Pancreas (tissue), 10 donors: ENCODE results near the gene DAZ2. TPM values are rescaled to one million over a fixed set of nuclear protein-coding genes. Genes with fewer than 3 reads are reported as not detected.
"Not testable (repeated sequence)": the region's sequence is repeated elsewhere in the genome, so short reads cannot be mapped to it uniquely, and the experiment has no call there.

ENCODE experiments used
- ATAC-seq, 4 donors: fragments of 200-7000 bp; cut with Tn5 transposase; one replicate each; pipeline versions ENCODE4 v1.8.0 to v1.9.1; 2020; ENCODE audit warnings: mild to moderate bottlenecking in 4 of 4, moderate library complexity in 4 of 4
- DNase-seq, 6 donors: peaks; one replicate each; pipeline ENCODE4 v3.0.0-alpha.2; 2020
- FAIRE-seq: peaks from 2 replicates; lab custom pipeline; 2012; peaks lifted over from hg19 to GRCh38; lab: Jason Lieb, UNC
- H3K27ac ChIP-seq, 4 donors: fragments of 200-600 bp; sonication (generic); 1 replicate in 3 of 4; 2 replicates in 1 of 4; pipeline versions ENCODE4 v1.5.0 to v1.8.0; 2020
- H3K27me3 ChIP-seq, 4 donors: fragments of 200-600 bp; one replicate each; pipeline ENCODE4 v1.8.0; 2021
- H3K36me3 ChIP-seq, 3 donors: fragments of 200-600 bp; sonication (generic) in 1 of 3; one replicate each; pipeline versions ENCODE4 v1.5.0 to v1.8.0; 2020 to 2021
- H3K4me1 ChIP-seq, 3 donors: fragments of 200-600 bp; one replicate each; pipeline ENCODE4 v1.8.0; 2021
- H3K4me3 ChIP-seq, 4 donors: fragments of 200-600 bp; sonication (generic) in 2 of 4; one replicate each; pipeline versions ENCODE4 v1.5.0 to v1.8.0; 2020 to 2021
- H3K9me3 ChIP-seq, 4 donors: fragments of 200-600 bp; one replicate each; pipeline ENCODE4 v1.8.0; 2021
- WGBS, 2 donors: extraction: QIAGEN DNeasy Blood & Tissue Kit; methylation state at CpG; one replicate each; pipeline ENCODE4 v1.1.7; 2013; 5-methylcytosine and 5-hydroxymethylcytosine counted together
- intact Hi-C, 3 donors: fragments of 100-400 bp; cut with DNase I; formaldehyde crosslinking; loops; one replicate each; pipeline versions ENCODE4 v1.11.1 to v1.14.2; 2022
- polyA plus RNA-seq, 2 donors: library from polyadenylated mRNA; stranded (reverse); fragments of 200-250 nt; gene quantifications; one replicate each; pipeline ENCODE4 v1.2.3, GENCODE V29; 2013
- total RNA-seq, 6 donors: library from RNA; stranded (reverse); fragmentation: NEBNext Ultra II Directional in 4 of 6; extraction: Animal tissue kit (Norgen Biotek cat#: 25700) in 4 of 6; gene quantifications; one replicate each; pipeline versions ENCODE4 v1.2.1 to v1.2.4, GENCODE V29; 2021 to 2023
- donor health status: healthy with polysubstance abuse.
- donor health status: DM: no; HTN: no; CAD: no; lungs with moderate emphysema.
- donor health status: DM: no; HTN: no; CAD: no.
- donor health status: control.
- donor health status: control.
- donor health status: Bipolar disorder and iron deficiency.
- donor health status: DM: yes; HTN: yes; CAD: no.
- donor health status: DM: no; HTN: no; CAD: no.
- donor health status: DM: no; HTN: no; CAD: no.
- donor health status: DM: yes; HTN: yes; CAD: no.

Gene DAZ2
- total RNA-seq (not detected), polyA plus RNA-seq (not detected)

GRCh38 chrY:23219233-23219632 lies at the start of gene DAZ2:
Gene DAZ2 (plus strand): TSS chrY:23219533. CDS start chrY:23219741, 208 bp downstream.
- H3K27ac ChIP-seq = not testable (repeated sequence)

DNA sequence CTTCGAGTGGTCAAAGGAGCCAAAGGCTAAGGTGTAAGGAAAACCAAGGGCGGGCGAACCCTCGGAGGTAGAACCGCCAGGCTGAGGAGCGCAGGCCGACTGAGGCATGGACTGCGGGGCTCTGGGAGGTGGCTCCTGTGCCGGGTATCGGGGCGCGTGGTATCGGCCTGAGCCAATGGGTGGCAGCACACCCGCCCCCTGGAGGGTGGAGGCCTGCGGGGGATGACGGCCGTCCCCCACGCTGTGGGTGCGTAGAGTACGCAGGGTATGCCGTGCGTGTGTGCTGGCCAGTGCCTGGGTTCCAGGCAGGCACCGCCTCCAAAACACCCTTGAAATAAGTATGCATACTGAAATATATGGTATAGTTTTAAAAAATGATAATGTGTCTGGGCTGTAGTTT lies 20.4 kb upstream of the DAZ2 start, which contains the start of gene DAZ1:
DAZ1 (minus strand) TSS at position 101 of the 400 bp plus-strand sequence. CDS start 208 bp downstream, outside the sequence.
- H3K4me1 ChIP-seq, FAIRE-seq, H3K36me3 ChIP-seq, DNase-seq, H3K27ac ChIP-seq, H3K27me3 ChIP-seq, ATAC-seq, H3K4me3 ChIP-seq, intact Hi-C loops, H3K9me3 ChIP-seq: not testable (repeated sequence)
- no CpG with 5 or more reads among the region's 23 CpGs for WGBS, 2 donors

More at GRCh38 chrY:23219233-23219632, at the start of gene DAZ2:
- H3K27me3 ChIP-seq, DNase-seq, FAIRE-seq, H3K4me3 ChIP-seq, ATAC-seq, intact Hi-C loops, H3K36me3 ChIP-seq, H3K4me1 ChIP-seq, H3K9me3 ChIP-seq: not testable (repeated sequence)
- WGBS, 2 donors = no CpG with 5 or more reads among the region's 23 CpGs

- H3K27me3 ChIP-seq, H3K4me1 ChIP-seq, ATAC-seq, DNase-seq, H3K27ac ChIP-seq, H3K9me3 ChIP-seq, intact Hi-C loops, H3K4me3 ChIP-seq, FAIRE-seq, H3K36me3 ChIP-seq: not testable (repeated sequence)
- WGBS, 2 donors = no CpG with 5 or more reads among the region's 4 CpGs
Observed at GRCh38 chrY:23207455-23207854, 11.9 kb upstream of the DAZ2 start.

- H3K4me3 ChIP-seq, intact Hi-C loops, H3K27ac ChIP-seq, H3K36me3 ChIP-seq, H3K27me3 ChIP-seq, H3K9me3 ChIP-seq, ATAC-seq, H3K4me1 ChIP-seq, DNase-seq, FAIRE-seq: not testable (repeated sequence)
- WGBS, 2 donors = no CpG with 5 or more reads among the region's 4 CpGs
Observed at GRCh38 chrY:23209802-23210495, 9.4 kb upstream of the DAZ2 start.

GRCh38 chrY:23210681-23211080 lies 8.7 kb upstream of the DAZ2 start:
- H3K36me3 ChIP-seq, ATAC-seq, intact Hi-C loops, H3K27ac ChIP-seq, H3K4me3 ChIP-seq, DNase-seq, FAIRE-seq, H3K27me3 ChIP-seq, H3K4me1 ChIP-seq, H3K9me3 ChIP-seq: not testable (repeated sequence)
- no CpG with 5 or more reads among the region's 4 CpGs for WGBS, 2 donors

Other genes starting within 250 kb of the DAZ2 start
- gene BPY2, start 235.3 kb upstream of the DAZ2 start, total RNA-seq = not detected
- not detected for gene BPY2, start 235.3 kb upstream of the DAZ2 start, polyA plus RNA-seq
- gene DAZ1, start 20.5 kb upstream of the DAZ2 start, total RNA-seq = not detected
- gene DAZ1, start 20.5 kb upstream of the DAZ2 start, polyA plus RNA-seq = not detected